ENCODE results near the gene KDR.

DNA sequence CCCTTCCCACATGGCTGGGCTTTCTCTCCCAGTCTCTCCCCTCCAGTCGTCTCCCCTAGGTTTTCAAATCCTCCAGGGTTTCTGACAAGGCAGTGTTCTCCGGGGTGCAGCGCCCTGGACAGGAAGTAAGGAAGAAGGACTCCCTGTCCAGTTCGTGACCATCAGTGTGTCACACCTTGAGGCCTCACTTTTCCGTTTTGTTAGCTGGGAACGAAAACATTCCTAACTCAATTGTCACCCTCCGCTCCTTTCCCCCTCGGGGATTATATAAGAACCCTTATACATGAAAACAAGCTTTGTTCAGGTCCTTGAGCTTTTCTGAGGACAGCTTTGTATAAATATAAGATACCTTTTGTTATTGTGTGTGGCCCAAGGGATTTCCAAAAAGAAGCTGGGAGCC lies 92.1 kb downstream of the KDR start:
- TF ChIP-seq, protein P1, sequence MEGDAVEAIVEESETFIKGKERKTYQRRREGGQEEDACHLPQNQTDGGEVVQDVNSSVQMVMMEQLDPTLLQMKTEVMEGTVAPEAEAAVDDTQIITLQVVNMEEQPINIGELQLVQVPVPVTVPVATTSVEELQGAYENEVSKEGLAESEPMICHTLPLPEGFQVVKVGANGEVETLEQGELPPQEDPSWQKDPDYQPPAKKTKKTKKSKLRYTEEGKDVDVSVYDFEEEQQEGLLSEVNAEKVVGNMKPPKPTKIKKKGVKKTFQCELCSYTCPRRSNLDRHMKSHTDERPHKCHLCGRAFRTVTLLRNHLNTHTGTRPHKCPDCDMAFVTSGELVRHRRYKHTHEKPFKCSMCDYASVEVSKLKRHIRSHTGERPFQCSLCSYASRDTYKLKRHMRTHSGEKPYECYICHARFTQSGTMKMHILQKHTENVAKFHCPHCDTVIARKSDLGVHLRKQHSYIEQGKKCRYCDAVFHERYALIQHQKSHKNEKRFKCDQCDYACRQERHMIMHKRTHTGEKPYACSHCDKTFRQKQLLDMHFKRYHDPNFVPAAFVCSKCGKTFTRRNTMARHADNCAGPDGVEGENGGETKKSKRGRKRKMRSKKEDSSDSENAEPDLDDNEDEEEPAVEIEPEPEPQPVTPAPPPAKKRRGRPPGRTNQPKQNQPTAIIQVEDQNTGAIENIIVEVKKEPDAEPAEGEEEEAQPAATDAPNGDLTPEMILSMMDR (conservative IDR thresholded peaks at IDR 0.05 in 1 of 2, IDR thresholded peaks at IDR 0.05 in 1 of 2; ENCODE audit: extremely low read depth in 1 of 2, insufficient read depth in 1 of 2, low read depth in 1 of 2, low read length in 2 of 2): no peak
- TF ChIP-seq EZH2 (IDR thresholded peaks at IDR 0.05; ENCODE audit: borderline replicate concordance, low read length): no peak
